GM12865 (cell line): ENCODE data around the gene CCDC134.

Experiments
- DNase-seq: peaks from one replicate; pipeline ENCODE4 v3.0.0; 2010; ENCODE audit warnings: low read depth
- H3K4me3 ChIP-seq: 2 replicates; pipeline ENCODE4 v1.5.1; 2011; ENCODE audit warnings: mild to moderate bottlenecking, low read depth, low read length, control low read depth
- CTCF ChIP-seq: IDR thresholded peaks from 2 replicates; pipeline ENCODE4 v1.5.1; 2011; ENCODE audit warnings: low read length, control low read depth, low read depth, inconsistent platforms; ENCODE audit not compliant: insufficient read depth; ENCODE audit errors: missing control alignments

Gene CCDC134

GRCh38 chr22:41842996-41843970 lies 42.8 kb downstream of the CCDC134 start:
- no peak for TF ChIP-seq CTCF
- DNase-seq, result no peak
- no peak overlapping the region for H3K4me3 ChIP-seq

- DNase-seq, result no peak
- no peak for TF ChIP-seq CTCF
- no peak overlapping the region for H3K4me3 ChIP-seq
Measured at GRCh38 chr22:41844036-41844435, 43.6 kb downstream of the CCDC134 start.

GRCh38 chr22:41844513-41844912 lies 44.0 kb downstream of the CCDC134 start:
- DNase-seq, result no peak
- no peak overlapping the region for H3K4me3 ChIP-seq

GRCh38 chr22:41845380-41846267 lies 45.1 kb downstream of the CCDC134 start:
- H3K4me3 ChIP-seq, result no peak overlapping the region
- DNase-seq, result no peak
- no peak for TF ChIP-seq CTCF

More at GRCh38 chr22:41844513-41844912, 44.0 kb downstream of the CCDC134 start:
- no peak for TF ChIP-seq CTCF

GRCh38 chr22:41846268-41846987 lies 45.9 kb downstream of the CCDC134 start:
- DNase-seq, result no peak
- no peak overlapping the region for H3K4me3 ChIP-seq
- TF ChIP-seq CTCF, result no peak

- H3K4me3 ChIP-seq, result no peak overlapping the region
- no peak for TF ChIP-seq CTCF
- DNase-seq, result no peak
Measured at GRCh38 chr22:41847300-41847699, 46.8 kb downstream of the CCDC134 start.
